Hippocampal formation (tissue), 2 donors: Measurements from ENCODE around the gene XKR3.
"Not testable (repeated sequence)": the region's sequence is repeated elsewhere in the genome, so short reads cannot be mapped to it uniquely, and the experiment has no call there.

ENCODE experiments used
- DNase-seq, 2 donors: peaks; one replicate each; lab custom pipeline; 2025; lab: John Stamatoyannopoulos, UW

Gene XKR3

DNA sequence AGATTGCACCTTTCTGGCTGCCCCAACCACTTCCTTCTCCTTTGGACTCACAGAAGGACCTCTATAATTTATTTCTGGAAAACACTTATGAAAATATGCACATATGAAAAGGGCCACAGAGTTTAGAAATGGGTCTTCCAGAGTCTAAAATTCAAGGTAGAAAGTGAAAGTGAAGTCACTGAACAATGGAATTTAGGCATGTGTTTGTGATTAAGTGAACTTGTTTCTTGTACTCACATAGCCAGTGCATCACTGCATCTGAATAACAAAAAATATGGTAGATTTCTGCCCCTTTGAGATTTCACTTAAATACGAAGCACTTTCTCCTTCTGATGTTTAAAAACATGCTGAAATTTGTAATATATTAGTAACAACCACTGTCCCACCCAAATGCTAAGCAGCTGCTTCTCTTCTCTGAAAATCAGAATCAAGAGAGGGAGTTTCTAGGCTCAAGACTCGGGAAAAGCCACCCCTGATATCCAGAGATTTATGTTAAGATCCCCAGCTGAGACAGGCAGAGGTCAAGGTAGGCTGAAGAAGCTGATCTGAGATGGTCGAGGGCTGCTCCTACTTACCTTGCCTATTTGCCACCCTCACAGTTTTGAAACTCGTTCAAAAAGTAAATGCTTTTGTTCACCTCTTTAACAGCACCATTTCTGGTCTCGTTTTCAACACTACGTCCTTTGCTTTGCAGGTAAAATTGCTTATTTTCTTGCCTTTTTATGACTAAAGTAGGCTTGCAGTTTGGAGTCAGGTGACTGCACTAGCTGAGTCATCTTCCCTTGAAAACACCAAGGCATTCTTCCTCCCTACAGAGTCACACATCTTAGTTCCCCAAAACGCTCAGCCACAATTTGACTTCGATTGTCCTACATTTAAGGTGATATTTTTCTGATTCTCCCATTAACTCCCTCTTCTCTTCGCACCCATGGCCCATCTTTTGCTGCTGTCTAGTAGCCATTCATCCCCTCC lies at the start of gene XKR3:
Gene XKR3, minus strand, starts transcription at position 696 of the 972 bp plus-strand sequence. CDS start 17,338 bp downstream, outside the sequence.
- DNase-seq = no peak

GRCh38 chr22:16869640-16870039 lies 44.4 kb upstream of the XKR3 start:
- DNase-seq = not testable (repeated sequence)

GRCh38 chr22:16866167-16866566 lies 41.0 kb upstream of the XKR3 start:
- DNase-seq = no peak

- DNase-seq = not testable (repeated sequence)
These were observed 31.6 kb upstream of the XKR3 start for GRCh38 chr22:16856851-16857250.

- DNase-seq = no peak
These were observed 29.4 kb upstream of the XKR3 start for GRCh38 chr22:16854631-16855030.

DNA sequence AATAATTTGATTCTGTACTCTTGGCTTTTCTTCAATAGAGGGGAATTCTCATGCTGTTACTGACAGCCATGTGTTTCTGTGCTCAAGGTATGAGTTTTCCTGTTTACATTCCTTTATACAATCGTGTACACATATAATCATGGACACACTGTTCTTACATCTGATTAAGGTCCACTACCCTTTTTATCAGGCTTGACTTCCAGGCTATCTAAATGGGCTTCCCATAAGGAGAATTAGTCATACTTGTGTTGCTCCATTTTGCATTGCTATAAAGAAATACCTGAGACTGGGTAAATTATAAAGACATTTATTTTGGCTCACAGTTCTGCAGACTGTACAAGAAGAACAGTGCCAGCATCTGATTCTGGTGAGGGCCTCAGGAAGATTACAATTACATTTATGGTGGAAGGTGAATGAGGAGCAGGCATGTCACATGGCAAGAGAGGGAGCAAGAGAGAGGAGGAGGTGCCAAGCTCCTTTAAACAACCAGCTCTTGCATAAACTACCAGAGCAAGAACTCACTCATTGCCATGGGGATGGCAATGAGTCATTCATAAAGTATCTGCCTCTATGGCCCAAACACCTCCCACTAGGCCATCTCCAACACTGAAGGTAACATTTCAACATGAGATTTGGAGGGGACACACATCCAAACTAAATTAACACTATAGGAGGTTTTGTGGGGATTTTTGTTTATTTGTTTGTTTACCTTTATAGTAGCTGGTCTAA lies 26.2 kb upstream of the XKR3 start:
- not testable (repeated sequence) for DNase-seq

DNA sequence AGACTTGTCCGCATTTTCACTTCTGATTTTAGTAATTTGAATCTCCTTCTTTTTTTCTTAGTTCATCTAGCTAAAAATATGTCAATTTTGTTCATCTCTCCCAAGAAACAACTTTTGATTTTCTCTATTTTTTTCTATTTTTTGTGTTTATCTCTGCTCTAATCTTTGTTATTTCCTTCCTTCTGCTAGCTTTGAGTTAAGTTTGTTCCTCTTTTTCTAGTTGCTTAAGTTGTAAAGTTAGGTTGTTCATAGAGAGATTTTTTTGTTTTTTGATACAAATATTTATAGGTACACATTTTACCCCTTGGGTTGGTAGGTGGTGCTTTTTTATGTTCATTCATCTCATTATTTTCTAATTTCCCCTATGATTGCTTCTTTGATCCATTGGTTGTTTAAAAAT lies 22.1 kb upstream of the XKR3 start:
- DNase-seq = no peak

DNA sequence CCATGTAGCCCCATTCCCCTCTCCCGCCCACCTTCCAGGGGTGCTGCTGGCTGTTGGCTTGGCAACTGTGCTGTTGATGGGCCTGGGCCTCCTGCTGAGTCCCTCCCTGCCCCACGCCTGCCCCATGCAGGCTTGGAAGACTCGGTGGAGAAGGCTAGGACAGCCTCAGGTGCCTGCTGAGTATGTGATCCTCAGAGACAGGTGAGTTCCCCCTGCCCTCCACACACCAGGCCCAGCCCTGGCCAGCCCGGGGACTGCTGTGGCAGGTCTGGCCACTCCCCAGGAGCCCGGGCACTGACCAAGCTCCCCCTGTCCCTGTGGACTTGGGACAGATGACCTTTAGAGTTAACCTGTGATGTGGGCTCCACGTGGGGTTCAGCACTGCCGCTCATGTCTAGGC lies 20.7 kb upstream of the XKR3 start:
- DNase-seq = no peak

DNA sequence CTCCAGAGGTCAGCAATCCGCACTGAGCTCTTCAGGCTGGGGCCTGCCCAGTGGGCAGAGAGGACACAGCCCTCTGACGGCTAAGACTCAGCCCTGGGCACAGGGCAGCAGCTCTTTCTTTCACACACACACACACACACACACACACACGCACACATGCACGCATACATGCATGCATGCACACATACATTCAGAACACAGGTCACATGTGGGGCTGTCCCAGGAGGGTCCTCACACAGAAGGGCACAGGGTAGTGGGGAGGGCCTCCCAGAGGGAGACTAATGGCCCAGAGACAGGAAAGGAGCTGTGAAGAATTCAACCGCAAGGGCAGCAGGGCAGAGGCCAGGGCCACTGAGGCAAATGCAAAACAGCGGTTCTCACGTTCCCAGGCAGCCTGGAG lies 20.3 kb upstream of the XKR3 start:
- no peak for DNase-seq

DNA sequence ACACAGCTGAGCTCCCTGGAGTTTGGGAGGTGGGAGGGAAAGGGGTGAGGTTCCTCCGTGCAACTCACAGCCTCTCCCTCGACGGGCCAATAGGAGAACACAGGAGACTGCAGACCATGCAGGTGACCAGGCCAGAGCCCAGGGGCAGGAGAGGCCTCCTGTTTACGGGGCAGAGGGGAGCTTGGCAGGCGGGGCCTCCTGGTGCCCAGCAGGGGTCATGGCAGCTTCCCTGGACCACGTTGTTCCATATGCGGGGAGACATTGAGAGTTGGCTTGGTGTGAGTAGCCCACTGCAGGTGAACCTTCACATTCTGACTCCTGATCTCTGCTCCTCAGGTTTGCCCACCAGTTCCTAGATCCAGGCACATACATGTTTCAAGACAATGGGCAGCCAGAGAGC lies 19.3 kb upstream of the XKR3 start:
- DNase-seq = no peak

GRCh38 chr22:16838073-16838472 lies 12.9 kb upstream of the XKR3 start:
- DNase-seq = no peak

GRCh38 chr22:16834971-16835370 lies 9.8 kb upstream of the XKR3 start:
- peak in 1 of 2 donors; percentile 5 for DNase-seq

- no peak for DNase-seq
These were observed 6.0 kb upstream of the XKR3 start for GRCh38 chr22:16831257-16831656.

- DNase-seq = no peak
These were observed 4.8 kb upstream of the XKR3 start for GRCh38 chr22:16829985-16830384.

- DNase-seq = no peak
These were observed 3.7 kb upstream of the XKR3 start for GRCh38 chr22:16828876-16829275.

GRCh38 chr22:16827506-16827905 lies 2.3 kb upstream of the XKR3 start:
- DNase-seq = no peak

DNA sequence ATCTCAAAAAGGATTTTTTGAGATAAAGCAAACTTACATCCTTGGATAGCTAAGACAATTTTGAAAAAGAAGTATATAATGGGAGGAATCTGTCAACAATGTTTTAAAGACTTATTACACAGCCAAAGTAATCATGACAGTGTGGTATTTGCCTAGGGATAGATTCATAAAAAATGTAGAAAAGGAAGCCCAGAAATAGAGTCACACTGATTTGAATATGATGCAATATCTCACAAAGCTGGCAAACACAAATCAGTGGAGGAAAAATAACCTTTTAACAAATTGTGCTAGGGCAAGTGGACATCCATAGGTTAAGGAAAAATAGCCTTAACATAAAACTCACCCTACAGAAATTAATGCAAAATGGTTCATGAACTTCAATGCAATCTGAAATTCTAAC lies 6.0 kb downstream of the XKR3 start:
- DNase-seq = no peak

DNA sequence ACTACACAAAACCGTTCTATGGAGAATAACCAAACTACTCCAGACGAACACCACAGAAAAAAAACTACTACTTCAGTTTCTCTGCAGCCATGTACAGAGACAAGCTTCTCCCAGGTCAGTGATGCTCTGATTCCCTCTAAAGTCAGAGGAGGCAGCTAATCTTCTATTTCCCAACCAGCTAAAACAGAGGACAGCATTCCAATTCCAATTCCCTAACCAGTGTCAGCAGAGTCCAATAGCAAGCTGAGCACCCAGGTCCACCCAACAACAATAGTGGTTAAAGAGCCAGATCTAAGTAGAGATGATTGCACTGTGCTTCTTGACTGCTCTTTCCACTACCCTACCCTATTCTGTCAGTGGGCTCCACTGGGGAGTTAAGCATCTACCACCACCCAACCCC lies 6.7 kb downstream of the XKR3 start:
- DNase-seq = no peak

- no peak for DNase-seq
These were observed 10.1 kb downstream of the XKR3 start for GRCh38 chr22:16815073-16815472.

DNA sequence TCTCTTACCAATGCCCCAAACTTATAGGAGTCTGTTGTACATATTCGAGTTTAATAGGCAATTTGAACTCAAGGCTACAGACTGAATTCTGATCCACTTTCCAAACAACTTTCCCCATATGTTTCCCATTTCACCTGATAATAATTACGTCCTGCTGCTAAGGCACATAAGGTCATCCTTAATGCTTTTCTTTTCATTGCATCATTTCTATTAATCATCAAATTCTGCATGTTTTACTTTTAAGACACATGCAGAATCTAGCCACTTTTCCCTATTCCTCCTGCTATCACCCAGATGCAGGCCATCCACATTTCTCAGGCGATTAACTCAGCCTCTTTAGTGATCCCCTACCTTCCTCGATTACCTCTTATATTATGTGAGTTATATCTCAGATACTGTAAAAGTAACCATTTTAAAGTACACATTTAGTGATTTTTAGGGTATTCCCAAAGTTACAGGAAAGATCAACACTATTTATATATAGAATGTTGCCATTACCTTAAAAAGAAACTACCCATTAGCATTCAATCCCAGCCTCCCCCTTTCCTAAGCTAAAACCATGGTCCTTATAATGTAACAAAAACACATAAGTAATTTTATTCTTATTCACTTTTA lies 14.9 kb downstream of the XKR3 start:
- no peak for DNase-seq

DNA sequence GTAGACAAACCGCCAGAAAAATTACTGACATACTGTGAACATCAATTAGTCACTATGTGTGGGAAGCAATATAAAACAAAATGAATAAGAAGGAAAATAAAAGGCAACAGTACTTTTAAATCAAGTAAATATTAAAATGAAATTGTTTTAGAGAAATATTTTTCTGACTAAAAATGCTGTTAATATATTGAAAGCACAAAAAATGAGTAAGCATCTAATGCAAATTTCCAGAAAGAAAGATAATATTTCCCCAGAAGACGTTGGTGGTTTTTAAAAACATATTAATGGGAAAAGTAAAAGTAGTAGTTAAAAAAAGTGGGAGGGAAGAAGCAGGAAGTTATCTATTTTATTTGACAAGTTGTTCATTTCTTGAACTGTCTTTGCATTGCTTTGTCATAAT lies 16.5 kb downstream of the XKR3 start:
- no peak for DNase-seq

- no peak for DNase-seq
These were observed 18.1 kb downstream of the XKR3 start for GRCh38 chr22:16807109-16807508.

GRCh38 chr22:16806401-16806800 lies 18.8 kb downstream of the XKR3 start:
- no peak for DNase-seq
